Stimulated activated CD4-positive, alpha-beta T cell treated with anti-CD3 and anti-CD28 coated beads, Interleukin-4, amount 100 ng/mL, for 24 hours (primary cell): ENCODE results near the gene XRCC3.

Experiments used
- DNase-seq: peaks from one replicate; pipeline ENCODE4 v3.0.0-alpha.2; 2020

Gene XRCC3

GRCh38 chr14:103738166-103738565 lies 22.9 kb upstream of the XRCC3 start:
- no peak for DNase-seq

DNA sequence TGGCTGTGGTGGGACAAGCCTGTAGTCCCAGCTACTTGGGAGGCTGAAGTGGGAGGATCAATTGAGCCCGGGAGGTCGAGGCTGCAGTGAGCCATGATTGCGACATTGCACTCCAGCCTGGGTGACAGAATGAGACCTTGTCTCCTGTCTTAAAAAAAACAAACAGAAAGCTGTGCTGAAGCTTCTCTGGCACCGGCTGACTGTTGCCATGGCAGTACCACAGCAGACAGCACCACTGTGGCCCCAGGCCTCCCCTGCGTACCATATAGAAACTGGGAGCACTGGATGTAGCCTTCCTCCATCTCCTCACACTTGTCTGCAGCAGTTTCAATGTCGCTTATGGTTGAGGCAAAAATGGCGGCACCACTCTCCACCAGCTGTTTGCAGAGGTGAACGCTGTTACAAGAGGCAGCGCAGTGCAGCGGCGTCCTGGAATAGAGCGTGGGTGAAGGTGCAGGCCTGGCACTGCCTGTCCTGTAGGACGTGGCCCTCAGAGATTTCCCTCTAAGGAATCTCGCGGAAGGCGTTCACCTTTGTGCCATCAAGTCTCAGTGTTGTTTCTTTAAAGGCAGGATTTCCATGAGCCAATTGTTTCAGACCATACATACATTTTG lies 22.3 kb upstream of the XRCC3 start:
- DNase-seq = no peak

GRCh38 chr14:103736546-103737431 lies 21.5 kb upstream of the XRCC3 start:
- no peak for DNase-seq

DNA sequence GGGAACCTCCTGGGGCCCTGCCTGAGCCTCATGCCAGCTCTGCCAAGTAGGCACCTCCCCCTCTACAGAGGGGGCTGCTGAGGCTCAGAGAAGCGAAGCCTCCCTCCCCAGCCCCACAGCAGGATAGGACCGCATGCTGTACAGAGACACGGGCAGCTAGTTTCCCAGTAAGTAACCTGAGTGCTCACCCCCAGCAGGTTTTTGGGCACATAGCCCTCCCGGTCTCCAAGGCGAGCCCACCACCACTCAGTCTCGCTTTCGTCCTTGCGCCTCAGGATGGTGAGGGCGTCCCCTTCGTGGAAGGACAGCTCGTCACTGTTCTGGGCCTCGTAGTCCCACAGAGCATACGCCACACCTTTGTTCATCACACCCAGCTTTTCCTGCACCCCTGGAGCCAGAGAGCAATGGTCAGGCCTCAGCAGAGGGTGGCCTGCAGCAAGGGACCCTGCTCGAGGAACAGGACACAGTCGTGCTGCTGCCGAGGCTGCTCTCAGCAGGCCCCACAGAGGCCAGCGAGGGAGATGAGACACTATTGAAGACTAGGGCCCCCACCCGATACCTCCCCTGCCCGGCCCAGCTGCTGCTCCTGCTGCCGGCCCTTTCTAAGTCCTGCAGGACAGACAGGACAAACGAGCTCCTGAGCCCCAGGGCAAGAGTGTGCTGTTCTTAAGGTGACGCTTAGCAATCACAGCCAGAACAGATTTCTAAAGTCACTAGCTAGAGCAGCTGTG lies 20.7 kb upstream of the XRCC3 start:
- no peak for DNase-seq

GRCh38 chr14:103735439-103735814 lies 20.2 kb upstream of the XRCC3 start:
- no peak for DNase-seq

GRCh38 chr14:103735022-103735421 lies 19.8 kb upstream of the XRCC3 start:
- DNase-seq = no peak

DNA sequence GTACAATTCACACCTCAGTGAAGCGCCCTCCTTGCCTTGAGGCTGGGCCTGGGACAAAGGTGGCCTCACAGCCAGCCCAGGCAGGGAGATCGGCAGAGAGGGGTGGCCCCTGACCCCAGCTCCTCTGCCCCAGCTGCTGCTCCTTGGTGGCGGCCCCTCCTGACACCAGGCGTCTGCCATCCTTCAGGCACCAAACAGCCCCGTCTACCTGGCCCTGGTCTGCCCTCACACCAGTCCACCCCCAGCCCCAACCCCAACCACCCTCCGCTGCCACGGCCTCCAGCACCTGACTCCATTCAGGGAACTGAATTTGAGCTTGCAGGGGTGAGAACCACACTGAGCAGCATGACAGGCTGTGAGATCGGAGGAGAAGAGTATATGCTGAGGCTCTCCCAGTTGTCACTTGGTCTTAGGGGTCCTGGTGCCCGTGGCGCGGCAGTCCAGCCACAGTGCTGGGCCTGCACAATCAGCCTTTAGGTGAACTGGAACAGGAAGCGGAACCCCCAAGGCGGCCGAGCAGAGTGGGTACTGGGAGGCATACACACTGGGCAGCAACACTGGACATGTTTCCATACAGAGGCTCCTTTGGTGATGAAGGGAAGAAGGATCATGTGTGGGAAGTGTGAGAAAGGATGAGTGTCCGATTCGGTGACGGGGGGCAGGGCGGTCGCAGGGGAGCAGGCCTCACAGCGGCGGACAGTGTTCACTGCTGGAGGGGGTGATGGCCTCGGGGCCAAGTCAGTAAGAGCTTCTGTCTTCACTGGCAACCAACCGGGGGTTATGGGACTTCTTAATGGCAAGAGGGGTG lies 19.0 kb upstream of the XRCC3 start:
- no peak for DNase-seq

DNA sequence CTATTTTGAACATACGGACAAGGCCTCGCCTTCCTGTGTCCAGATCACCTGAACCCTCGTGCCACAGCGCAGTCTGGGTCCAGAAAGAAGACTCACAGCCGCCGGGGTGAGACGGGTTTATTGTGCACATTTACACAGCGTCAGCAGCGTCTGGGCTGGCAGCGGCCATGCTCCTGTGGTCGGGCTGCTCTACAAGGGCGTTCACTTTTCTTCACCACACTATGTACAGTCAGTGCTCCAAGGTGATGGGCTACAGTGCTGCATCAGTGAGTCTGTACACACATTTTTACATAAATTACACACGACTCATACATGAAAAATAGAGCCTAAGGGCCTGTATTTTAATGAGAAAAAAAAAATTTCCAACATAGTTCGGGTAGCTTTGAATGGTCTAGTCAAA lies 18.4 kb upstream of the XRCC3 start:
- no peak for DNase-seq

DNA sequence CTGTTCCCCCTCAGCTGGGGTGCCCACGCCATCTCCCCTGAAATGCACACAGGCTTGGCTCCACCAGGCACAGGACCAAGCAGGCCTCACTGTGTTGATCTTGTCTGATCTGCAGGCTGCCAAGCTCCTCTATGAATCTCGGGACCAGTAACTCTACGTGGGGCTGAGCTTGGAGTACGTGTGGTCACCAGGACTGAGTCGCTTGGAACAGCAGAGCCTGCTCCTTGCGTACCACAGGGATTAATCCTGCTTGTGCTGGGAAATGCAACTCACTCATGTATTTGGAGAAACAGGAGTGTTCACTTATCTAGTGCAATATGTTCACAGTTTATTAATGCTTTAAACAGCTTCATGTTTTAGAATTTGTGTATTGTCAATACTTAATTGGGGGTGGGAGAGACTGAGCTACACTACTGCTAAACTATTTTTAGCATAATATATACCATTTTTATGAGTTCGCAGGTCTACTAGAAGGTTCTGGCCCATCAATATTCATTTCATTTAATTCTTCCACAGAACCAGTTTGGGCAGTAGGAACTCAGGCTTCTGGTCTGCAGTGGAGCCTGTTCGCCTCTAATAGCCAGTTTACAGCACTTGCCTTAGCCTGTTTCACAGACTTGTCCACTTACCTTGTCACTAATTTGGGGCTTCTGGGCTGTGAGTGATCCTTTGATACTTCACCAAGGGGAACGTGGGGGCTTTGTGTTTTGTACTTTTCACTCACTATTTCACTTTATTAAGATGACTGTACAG lies 17.8 kb upstream of the XRCC3 start:
- no peak for DNase-seq

- no peak for DNase-seq
These were observed 16.9 kb upstream of the XRCC3 start for GRCh38 chr14:103731916-103732867.

DNA sequence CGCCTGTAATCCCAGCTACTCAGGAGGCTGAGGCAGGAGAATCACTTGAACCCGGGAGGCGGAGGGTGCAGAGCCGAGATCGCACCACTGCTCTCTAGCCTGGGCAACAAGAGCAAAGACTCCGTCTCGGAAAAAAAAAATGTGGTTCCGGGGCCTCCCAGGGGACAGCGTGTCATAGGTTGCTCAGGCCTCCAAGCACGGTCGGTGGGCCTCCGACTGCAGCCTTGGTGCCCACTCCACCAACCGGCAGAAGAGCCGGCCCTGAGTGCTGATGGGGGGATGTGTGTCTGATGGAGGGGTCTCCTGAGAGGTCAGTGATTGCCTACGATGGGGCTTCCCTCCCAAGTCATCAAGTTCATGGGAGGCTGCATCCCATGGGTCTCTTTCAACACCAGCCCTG lies 16.2 kb upstream of the XRCC3 start:
- DNase-seq = no peak

DNA sequence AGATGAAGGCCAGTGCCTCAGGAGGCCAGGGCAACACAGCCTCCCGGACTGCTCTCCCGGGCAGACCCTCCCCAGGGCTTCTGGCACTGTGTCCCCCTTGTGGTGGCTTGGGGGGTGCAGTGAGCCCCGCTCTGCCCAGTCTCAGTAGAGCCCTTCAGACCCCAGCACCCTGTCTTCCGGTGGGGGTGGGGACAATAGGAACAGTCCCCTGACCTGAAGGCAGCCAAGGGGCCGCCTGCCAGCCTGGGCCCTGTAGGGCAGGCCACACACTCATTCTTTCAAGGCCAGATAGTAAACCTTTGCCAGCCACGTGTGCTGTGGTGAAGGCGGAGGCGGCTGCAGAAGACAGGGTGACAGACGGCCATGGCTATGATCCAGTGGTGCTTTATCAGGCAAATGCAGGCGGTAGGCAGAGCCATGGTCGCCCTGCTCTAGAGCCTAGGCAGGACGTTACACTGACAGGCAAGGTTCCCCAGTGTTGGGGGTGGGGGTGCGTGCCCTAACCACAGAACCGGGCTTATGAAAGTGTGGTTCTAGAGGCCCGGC lies 15.3 kb upstream of the XRCC3 start:
- no peak for DNase-seq

- no peak for DNase-seq
These were observed 14.5 kb upstream of the XRCC3 start for GRCh38 chr14:103729496-103730448.

GRCh38 chr14:103728721-103729120 lies 13.5 kb upstream of the XRCC3 start:
- no peak for DNase-seq

GRCh38 chr14:103728141-103728540 lies 12.9 kb upstream of the XRCC3 start:
- DNase-seq = no peak

DNA sequence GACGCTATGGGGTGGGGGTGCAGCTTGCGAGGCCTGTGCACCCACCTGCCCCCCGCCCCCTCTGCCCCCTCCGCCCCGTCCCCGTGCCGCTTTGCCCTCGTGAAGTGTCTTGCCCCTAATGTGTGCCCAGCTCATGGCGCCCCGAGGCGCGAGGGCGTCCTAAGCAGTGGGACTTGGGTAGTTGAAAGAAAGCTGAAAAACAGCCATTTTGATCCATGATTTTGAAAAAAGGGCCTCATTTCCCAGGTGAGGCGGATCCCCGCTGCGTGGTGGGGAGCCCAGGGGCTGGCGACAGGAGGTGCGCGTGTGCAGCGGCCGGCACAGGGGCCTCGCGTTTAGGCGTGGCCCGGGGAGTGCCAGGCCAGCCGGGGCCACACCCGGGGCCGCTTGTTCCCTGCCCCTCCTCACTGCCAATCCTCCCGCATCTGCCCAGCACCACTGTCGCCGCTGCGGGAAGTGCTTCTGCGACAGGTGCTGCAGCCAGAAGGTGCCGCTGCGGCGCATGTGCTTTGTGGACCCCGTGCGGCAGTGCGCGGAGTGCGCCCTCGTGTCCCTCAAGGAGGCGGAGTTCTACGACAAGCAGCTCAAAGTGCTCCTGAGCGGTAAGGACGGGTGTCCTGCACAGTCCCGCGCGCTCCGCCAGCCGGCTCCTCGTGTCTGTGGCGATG lies 12.2 kb upstream of the XRCC3 start:
- DNase-seq = no peak

- no peak for DNase-seq
These were observed 11.2 kb upstream of the XRCC3 start for GRCh38 chr14:103726474-103726873.

- no peak for DNase-seq
These were observed 10.6 kb upstream of the XRCC3 start for GRCh38 chr14:103725739-103726395.
